Esophagus (tissue), 2 donors: Measurements from ENCODE around the gene SLC26A6. TPM values are rescaled to one million over a fixed set of nuclear protein-coding genes. Genes with fewer than 3 reads are reported as not detected.

Source experiments
- H3K27ac ChIP-seq, 2 donors: one replicate each; pipeline ENCODE4 v1.5.1; 2013; ENCODE audit warnings: low read depth in 2 of 2, mild to moderate bottlenecking in 2 of 2, inconsistent platforms in 1 of 2, low read length in 1 of 2, moderate library complexity in 1 of 2
- H3K27me3 ChIP-seq, 2 donors: one replicate each; pipeline ENCODE4 v1.6.1; 2013; ENCODE audit warnings: low read length in 2 of 2, control low read depth in 1 of 2, mild to moderate bottlenecking in 1 of 2; ENCODE audit not compliant: insufficient read depth in 2 of 2, control insufficient read depth in 1 of 2
- H3K36me3 ChIP-seq, 2 donors: one replicate each; pipeline ENCODE4 v1.6.1; 2013; ENCODE audit warnings: low read length in 1 of 2; ENCODE audit not compliant: control insufficient read depth in 2 of 2, insufficient read depth in 2 of 2
- H3K4me1 ChIP-seq, 2 donors: one replicate each; pipeline ENCODE4 v1.6.1; 2013; ENCODE audit warnings: low read length in 1 of 2; ENCODE audit not compliant: control insufficient read depth in 2 of 2, insufficient read depth in 2 of 2
- H3K4me3 ChIP-seq, 2 donors: one replicate each; pipeline ENCODE4 v1.5.1; 2013; ENCODE audit warnings: low read length in 2 of 2, mild to moderate bottlenecking in 2 of 2, low read depth in 1 of 2, moderate library complexity in 1 of 2
- H3K9me3 ChIP-seq, 2 donors: one replicate each; pipeline ENCODE4 v1.6.1; 2013; ENCODE audit warnings: mild to moderate bottlenecking in 2 of 2, low read depth in 1 of 2, low read length in 1 of 2, moderate library complexity in 1 of 2; ENCODE audit not compliant: control insufficient read depth in 2 of 2, insufficient read depth in 1 of 2
- WGBS, 2 donors: extraction: QIAGEN DNeasy Blood & Tissue Kit; methylation state at CpG; one replicate each; pipeline ENCODE4 v1.1.7; 2013; 5-methylcytosine and 5-hydroxymethylcytosine counted together
- polyA plus RNA-seq, 2 donors: library from polyadenylated mRNA; stranded (reverse); fragments of 200-250 nt; gene quantifications; one replicate each; pipeline ENCODE4 v1.2.3, GENCODE V29; 2013
- donor health status: healthy with polysubstance abuse.
- donor health status: Bipolar disorder and iron deficiency.

The SLC26A6 gene
- polyA plus RNA-seq, 2 donors = 6.4 to 20.8 TPM

- Histone ChIP-seq H3K36me3 (no peaks in the 10 kb centered on the region), H3K4me3 (no peak overlapping the region), H3K27me3 (no peaks in the 10 kb centered on the region), H3K4me1 (peaks cover 6 to 11% of the 10 kb centered on the region in 2 donors), H3K27ac (no peak overlapping the region), H3K9me3 (no peaks in the 10 kb centered on the region)
- WGBS, 2 donors = 95 to 96% methylated on average over 15 of the region's 15 CpGs
Measured at GRCh38 chr3:48652923-48653715, 17.9 kb upstream of the SLC26A6 start.

- Histone ChIP-seq H3K4me3 (no peak overlapping the region), H3K27ac (no peak overlapping the region), H3K9me3 (no peaks in the 10 kb centered on the region), H3K4me1 (peaks cover 1 to 7% of the 10 kb centered on the region in 2 donors), H3K27me3 (no peaks in the 10 kb centered on the region), H3K36me3 (no peaks in the 10 kb centered on the region)
- 69 to 76% methylated on average over 11 of the region's 11 CpGs for WGBS, 2 donors
Measured at GRCh38 chr3:48651771-48652170, 16.5 kb upstream of the SLC26A6 start.

GRCh38 chr3:48650723-48651122, 15.5 kb upstream of the SLC26A6 start:
- Histone ChIP-seq H3K4me1 (peaks cover 0 to 2% of the 10 kb centered on the region in 2 donors), H3K4me3 (no peak overlapping the region), H3K9me3 (no peaks in the 10 kb centered on the region), H3K27ac (no peak overlapping the region), H3K36me3 (no peaks in the 10 kb centered on the region), H3K27me3 (no peaks in the 10 kb centered on the region)
- WGBS, 2 donors = 87 to 88% methylated on average over 12 of the region's 12 CpGs

GRCh38 chr3:48648188-48648850, 13.1 kb upstream of the SLC26A6 start:
- Histone ChIP-seq H3K4me1 (no peaks in the 10 kb centered on the region), H3K9me3 (no peaks in the 10 kb centered on the region), H3K4me3 (no peak overlapping the region), H3K27ac (no peak overlapping the region), H3K36me3 (no peaks in the 10 kb centered on the region), H3K27me3 (no peaks in the 10 kb centered on the region)
- WGBS, 2 donors = 89 to 90% methylated on average over 15 of the region's 15 CpGs

GRCh38 chr3:48647714-48648113, 12.5 kb upstream of the SLC26A6 start:
- Histone ChIP-seq H3K27ac (no peak overlapping the region), H3K36me3 (no peaks in the 10 kb centered on the region), H3K4me1 (no peaks in the 10 kb centered on the region), H3K4me3 (no peak overlapping the region), H3K27me3 (no peaks in the 10 kb centered on the region), H3K9me3 (no peaks in the 10 kb centered on the region)
- WGBS, 2 donors = 80 to 89% methylated on average over 4 to 9 of the region's 9 CpGs

GRCh38 chr3:48644898-48645760, 9.9 kb upstream of the SLC26A6 start:
- no peaks in the 10 kb centered on the region for H3K9me3 ChIP-seq
- H3K27ac ChIP-seq = no peak overlapping the region
- 88 to 91% methylated on average over 22 of the region's 22 CpGs for WGBS, 2 donors
- H3K36me3 ChIP-seq = no peaks in the 10 kb centered on the region
- no peaks in the 10 kb centered on the region for H3K27me3 ChIP-seq
- no peaks in the 10 kb centered on the region for H3K4me1 ChIP-seq
- H3K4me3 ChIP-seq = no peak overlapping the region

- no peak overlapping the region for H3K4me3 ChIP-seq
- no peaks in the 10 kb centered on the region for H3K36me3 ChIP-seq
- no peaks in the 10 kb centered on the region for H3K9me3 ChIP-seq
- WGBS, 2 donors = 93 to 96% methylated on average over 11 to 12 of the region's 12 CpGs
- no peak overlapping the region for H3K27ac ChIP-seq
- no peaks in the 10 kb centered on the region for H3K4me1 ChIP-seq
- no peaks in the 10 kb centered on the region for H3K27me3 ChIP-seq
Measured at GRCh38 chr3:48642605-48643004, 7.3 kb upstream of the SLC26A6 start.

- no peaks in the 10 kb centered on the region for H3K9me3 ChIP-seq
- no peak overlapping the region for H3K27ac ChIP-seq
- 92 to 100% methylated on average over 3 of the region's 3 CpGs for WGBS, 2 donors
- no peaks in the 10 kb centered on the region for H3K4me1 ChIP-seq
- H3K27me3 ChIP-seq = no peaks in the 10 kb centered on the region
- no peak overlapping the region for H3K4me3 ChIP-seq
- H3K36me3 ChIP-seq = no peaks in the 10 kb centered on the region
Measured at GRCh38 chr3:48641396-48641795, 6.1 kb upstream of the SLC26A6 start.

- WGBS, 2 donors = 87 to 88% methylated on average over 38 of the region's 38 CpGs
- H3K36me3 ChIP-seq = no peaks in the 10 kb centered on the region
- H3K27me3 ChIP-seq = no peaks in the 10 kb centered on the region
- H3K27ac ChIP-seq = no peak overlapping the region
- H3K9me3 ChIP-seq = no peaks in the 10 kb centered on the region
- no peak overlapping the region for H3K4me3 ChIP-seq
- peaks cover 0 to 6% of the 10 kb centered on the region in 2 donors for H3K4me1 ChIP-seq
Measured at GRCh38 chr3:48639944-48640606, 4.8 kb upstream of the SLC26A6 start.
